Heart left ventricle (tissue), 13 donors: ENCODE data around the gene NR1H2.

Source experiments
- CTCF ChIP-seq, 12 donors: fragments of 200-600 bp; sonication (generic) in 4 of 12; IDR thresholded peaks; one replicate each; pipeline versions ENCODE4 v1.5.0 to v1.8.0; 2018 to 2022; ENCODE audit warnings: antibody characterized with exemption in 12 of 12, mild to moderate bottlenecking in 5 of 12
- POLR2A ChIP-seq, 2 donors: fragments of 450-650 bp; IDR thresholded peaks; one replicate each; pipeline ENCODE4 v1.6.1; 2017; ENCODE audit warnings: antibody characterized with exemption in 2 of 2, mild to moderate bottlenecking in 2 of 2, moderate library complexity in 2 of 2
- donor health status: ischemic (EF 13 %, LVEDD 7.1; RV severe dilation, severe dysfunction).
- donor health status: DM: no; HTN: yes; CAD: no.
- donor health status: DM: no; HTN: no; CAD: no.
- donor health status: ischemic (EF 25% LVEDD 6.9; RV normal size, moderate dysfunction).
- donor health status: ischemic (EF 25% LVEDD 5.7; RV mildly dilated, moderate dysfunction).
- donor health status: ischemic (EF 35%, LVEDD 5.7; RV mildly dilated, moderate dysfunction).
- donor health status: nonischemic (EF 11% LVEDD 7.7; RV severe dilation, severe dysfunction).
- donor health status: DM: yes; HTN: yes; CAD: no.
- donor health status: PGD.
- donor health status: ischemic (EF 29% LVEDD 5.4; RV normal size, mild dysfunction).
- donor health status: nonischemic (EF 23%, LVEDD 6.1; RV moderate dilation, normal function).

- TF ChIP-seq CTCF (IDR thresholded peaks at IDR 0.05) (no peak), POLR2A (IDR thresholded peaks at IDR 0.05) (no peak)
These were observed 48.6 kb upstream of the NR1H2 start for GRCh38 chr19:50327461-50328223.
